Panc1 (cell line): Measurements from ENCODE around the gene PEX7.

Experiments used
- CTCF ChIP-seq: fragments of 450-650 bp; IDR thresholded peaks from 2 replicates; pipeline ENCODE4 v1.5.1; 2017; ENCODE audit warnings: mild to moderate bottlenecking
- POLR2AphosphoS5 ChIP-seq: IDR thresholded peaks from 2 replicates; pipeline ENCODE4 v1.6.1; 2012; ENCODE audit warnings: mild to moderate bottlenecking, low read depth, low read length, moderate library complexity
- SIN3A ChIP-seq: IDR thresholded peaks from 2 replicates; pipeline ENCODE4 v1.6.1; 2012; ENCODE audit warnings: low read depth, mild to moderate bottlenecking, low read length, moderate library complexity, borderline replicate concordance; ENCODE audit not compliant: insufficient read depth

- peak; percentile 78 for TF ChIP-seq CTCF
- TF ChIP-seq POLR2AphosphoS5, result peak; percentile 80
- peak; percentile 50; the same call in 1 of the 2 replicates for TF ChIP-seq SIN3A
These were observed at the start of gene PEX7 for GRCh38 chr6:136822376-136823127.
